Calu3 (cell line): ENCODE results near the gene MRPL44. TPM values are rescaled to one million over a fixed set of nuclear protein-coding genes. Genes with fewer than 3 reads are reported as not detected.

Source experiments
- BruUV-seq: library from RNA; stranded (reverse); fragments of 400-500 nt; replicated peaks from 2 replicates; lab custom pipeline; 2021; lab: Mats Ljungman, UMichigan
- CTCF ChIA-PET: fragments of 300-600 bp; sonication (Branson Sonifier 250); formaldehyde crosslinking; loops from one replicate; lab custom pipeline; 2022; ENCODE audit warnings: antibody characterized with exemption; lab: Charles Lee
- DNase-seq: peaks from one replicate; pipeline ENCODE4 v3.0.0; 2022
- H3K27ac Mint-ChIP-seq: one replicate; pipeline ENCODE4 v1.8.0; 2022; ENCODE audit warnings: mixed read lengths; ENCODE audit not compliant: unreplicated experiment
- H3K27me3 Mint-ChIP-seq: one replicate; pipeline ENCODE4 v1.8.0; 2022; ENCODE audit warnings: mixed read lengths; ENCODE audit not compliant: unreplicated experiment
- H3K36me3 Mint-ChIP-seq: one replicate; pipeline ENCODE4 v1.8.0; 2022; ENCODE audit warnings: mild to moderate bottlenecking, moderate library complexity, mixed read lengths; ENCODE audit not compliant: insufficient read depth, unreplicated experiment
- H3K4me1 Mint-ChIP-seq: one replicate; pipeline ENCODE4 v1.8.0; 2022; ENCODE audit warnings: mild to moderate bottlenecking, low read depth, mixed read lengths; ENCODE audit not compliant: unreplicated experiment
- H3K4me3 Mint-ChIP-seq: one replicate; pipeline ENCODE4 v1.8.0; 2022; ENCODE audit warnings: mild to moderate bottlenecking, low read depth, moderate library complexity, mixed read lengths; ENCODE audit not compliant: unreplicated experiment
- H3K9me3 Mint-ChIP-seq: one replicate; pipeline ENCODE4 v1.8.0; 2022; ENCODE audit warnings: low read depth, mixed read lengths; ENCODE audit not compliant: unreplicated experiment
- CTCF ChIP-seq: fragments of 200-600 bp; IDR thresholded peaks from one replicate; pipeline ENCODE4 v1.8.0; 2022; ENCODE audit warnings: antibody characterized with exemption; ENCODE audit not compliant: unreplicated experiment
- intact Hi-C: fragments of 100-400 bp; cut with micrococcal nuclease; formaldehyde crosslinking; loops from one replicate; pipeline ENCODE4 v1.10.0; 2022; ENCODE audit not compliant: unreplicated experiment
- total RNA-seq: library from RNA; stranded (reverse); gene quantifications from 2 replicates; pipeline ENCODE4 v1.2.3, GENCODE V29; 2022

The MRPL44 gene
- total RNA-seq, 1 experiment from 2014 or later, result 32.7 TPM

GRCh38 chr2:223920109-223920508 lies 37.2 kb upstream of the MRPL44 start:
- Mint-ChIP-seq H3K4me1 (no peaks in the 10 kb centered on the region), H3K36me3 (no peaks in the 10 kb centered on the region), H3K9me3 (no peaks in the 10 kb centered on the region), H3K27me3 (no peaks in the 10 kb centered on the region), H3K27ac (no peak overlapping the region), H3K4me3 (no peak overlapping the region)
- TF ChIP-seq CTCF, result no peak
- CTCF ChIA-PET, result no interaction called here
- no TSS peak for BruUV-seq
- no peak for DNase-seq
- intact Hi-C loops, result no loop called here

- no peak overlapping the region for H3K27ac Mint-ChIP-seq
- BruUV-seq, result no TSS peak
These were observed 36.1 kb upstream of the MRPL44 start for GRCh38 chr2:223921204-223921603.

GRCh38 chr2:223922308-223922707 lies 35.0 kb upstream of the MRPL44 start:
- CTCF ChIA-PET, result no interaction called here
- Mint-ChIP-seq H3K27me3 (no peaks in the 10 kb centered on the region), H3K4me3 (no peak overlapping the region), H3K9me3 (peaks cover 6% of the 10 kb centered on the region), H3K36me3 (no peaks in the 10 kb centered on the region), H3K4me1 (no peaks in the 10 kb centered on the region), H3K27ac (no peak overlapping the region)
- BruUV-seq, result no TSS peak
- TF ChIP-seq CTCF, result no peak
- no peak for DNase-seq
- intact Hi-C loops, result no loop called here

More at GRCh38 chr2:223921204-223921603, 36.1 kb upstream of the MRPL44 start:
- CTCF ChIA-PET, result no interaction called here
- H3K4me1 Mint-ChIP-seq, result no peaks in the 10 kb centered on the region
- no peak for DNase-seq
- intact Hi-C loops, result no loop called here
- H3K9me3 Mint-ChIP-seq, result peaks cover 5% of the 10 kb centered on the region
- no peak overlapping the region for H3K4me3 Mint-ChIP-seq
- H3K27me3 Mint-ChIP-seq, result no peaks in the 10 kb centered on the region
- no peaks in the 10 kb centered on the region for H3K36me3 Mint-ChIP-seq
- no peak for TF ChIP-seq CTCF

GRCh38 chr2:223923976-223924375 lies 33.3 kb upstream of the MRPL44 start:
- Mint-ChIP-seq H3K27me3 (no peaks in the 10 kb centered on the region), H3K9me3 (peaks cover 10% of the 10 kb centered on the region), H3K4me1 (no peaks in the 10 kb centered on the region), H3K27ac (no peak overlapping the region), H3K36me3 (peaks cover 4% of the 10 kb centered on the region), H3K4me3 (no peak overlapping the region)
- BruUV-seq, result no TSS peak
- TF ChIP-seq CTCF, result no peak
- no peak for DNase-seq
- CTCF ChIA-PET, result no interaction called here
- intact Hi-C loops, result no loop called here
